GM19239 (cell line): ENCODE data around the gene ATXN1L.
A peak's percentile ranks its signal among the peaks of the same experiment; 100 is the strongest.
"Not testable (repeated sequence)": the region's sequence is repeated elsewhere in the genome, so short reads cannot be mapped to it uniquely, and the experiment has no call there.

ENCODE experiments used
- DNase-seq: peaks from one replicate; pipeline ENCODE4 v3.0.0; 2011; ENCODE audit warnings: low spot score; ENCODE audit not compliant: insufficient read length
- FAIRE-seq: peaks from 2 replicates; lab custom pipeline; 2011; peaks lifted over from hg19 to GRCh38; lab: Jason Lieb, UNC

The ATXN1L gene

DNA sequence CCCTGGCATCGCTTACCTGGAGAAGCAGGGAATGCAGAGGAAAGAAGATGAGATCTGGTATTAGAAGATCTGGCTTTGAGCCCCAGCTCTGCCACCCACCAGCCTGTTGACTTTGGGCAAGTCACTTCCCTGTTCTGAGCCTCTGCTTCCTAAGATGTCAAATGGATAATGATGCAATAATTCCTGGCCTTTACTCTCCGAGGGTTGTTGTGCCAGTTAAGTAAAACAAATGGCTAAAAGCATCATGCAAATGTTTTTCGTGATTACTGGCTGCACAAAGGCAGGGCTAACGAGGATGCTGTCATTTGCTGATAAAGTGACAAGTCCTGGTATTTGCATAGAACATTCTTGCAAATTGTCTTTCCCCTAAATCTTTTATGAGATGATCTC, 39.5 kb downstream of the ATXN1L start:
- FAIRE-seq (no peak), DNase-seq (no peak)

DNA sequence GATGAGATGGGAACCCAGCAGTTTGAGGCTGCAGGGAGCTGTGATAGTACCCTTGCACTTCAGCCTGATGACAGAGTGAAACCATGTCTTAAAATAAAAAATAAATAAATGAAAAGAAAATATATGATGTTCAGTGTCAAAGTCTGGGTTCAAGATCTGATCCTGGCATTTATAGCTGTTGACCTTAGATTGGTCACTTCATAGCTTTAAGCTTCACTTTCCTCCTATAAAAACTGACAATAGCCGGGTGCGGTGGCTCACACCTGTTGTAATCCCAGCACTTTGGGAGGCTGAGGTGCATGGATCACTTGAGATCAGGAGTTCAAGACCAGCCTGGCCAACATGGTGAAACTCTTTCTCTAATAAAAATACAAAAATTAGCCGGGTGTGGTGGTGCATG, 43.4 kb downstream of the ATXN1L start:
- FAIRE-seq = no peak

DNA sequence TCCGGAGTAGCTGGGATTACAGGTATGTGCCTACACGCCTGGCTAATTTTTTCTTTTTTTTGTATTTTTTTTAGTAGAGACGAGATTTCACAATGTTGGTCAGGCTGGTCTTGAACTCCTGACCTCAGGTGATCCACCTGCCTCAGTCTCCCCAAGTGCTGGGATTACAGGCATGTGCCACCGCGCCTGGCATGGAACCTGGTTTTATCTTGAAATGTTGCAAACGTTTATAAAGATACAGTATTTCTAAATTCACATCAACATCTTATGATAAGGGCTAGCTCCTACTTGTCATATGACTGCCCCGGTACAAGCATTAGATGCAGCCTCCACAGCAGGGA, 48.1 kb downstream of the ATXN1L start:
- DNase-seq (no peak), FAIRE-seq (no peak)

More for the DNA sequence above, 43.4 kb downstream of the ATXN1L start:
- no peak for DNase-seq

DNA sequence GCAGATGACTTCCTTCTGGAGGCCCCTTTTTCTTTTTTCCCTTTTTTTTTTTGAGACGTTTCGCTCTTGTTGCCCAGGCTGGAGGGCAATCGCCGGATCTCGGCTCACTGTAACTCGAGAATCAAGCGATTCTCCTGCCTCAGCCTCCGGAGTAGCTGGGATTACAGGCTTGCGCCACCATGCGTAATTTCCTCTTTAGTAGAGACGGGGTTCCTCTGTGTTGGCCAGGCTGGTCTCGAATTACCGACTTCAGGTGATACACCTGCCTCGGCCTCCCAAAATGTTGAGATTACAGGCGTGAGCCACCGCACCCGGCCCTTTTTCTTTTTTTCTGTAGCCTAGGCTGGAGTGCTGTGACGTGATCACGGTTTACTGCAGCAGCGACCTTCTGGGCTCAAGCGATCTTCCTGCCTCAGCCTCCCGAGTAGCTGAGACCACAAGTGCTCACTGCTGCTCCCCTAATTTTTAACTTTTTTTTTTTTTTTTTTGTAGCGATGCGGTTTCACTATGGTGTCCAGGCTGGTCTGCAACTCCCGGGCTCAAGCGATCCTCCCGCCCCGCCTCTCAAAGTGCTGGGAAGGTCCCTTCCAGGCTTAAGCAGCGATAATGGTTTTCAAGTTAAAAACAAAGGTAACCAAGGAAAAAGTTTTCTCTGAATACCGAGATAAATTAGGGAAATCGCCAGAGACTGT, 48.6 kb downstream of the ATXN1L start:
- peak; percentile 14 for FAIRE-seq
- no peak for DNase-seq

DNA sequence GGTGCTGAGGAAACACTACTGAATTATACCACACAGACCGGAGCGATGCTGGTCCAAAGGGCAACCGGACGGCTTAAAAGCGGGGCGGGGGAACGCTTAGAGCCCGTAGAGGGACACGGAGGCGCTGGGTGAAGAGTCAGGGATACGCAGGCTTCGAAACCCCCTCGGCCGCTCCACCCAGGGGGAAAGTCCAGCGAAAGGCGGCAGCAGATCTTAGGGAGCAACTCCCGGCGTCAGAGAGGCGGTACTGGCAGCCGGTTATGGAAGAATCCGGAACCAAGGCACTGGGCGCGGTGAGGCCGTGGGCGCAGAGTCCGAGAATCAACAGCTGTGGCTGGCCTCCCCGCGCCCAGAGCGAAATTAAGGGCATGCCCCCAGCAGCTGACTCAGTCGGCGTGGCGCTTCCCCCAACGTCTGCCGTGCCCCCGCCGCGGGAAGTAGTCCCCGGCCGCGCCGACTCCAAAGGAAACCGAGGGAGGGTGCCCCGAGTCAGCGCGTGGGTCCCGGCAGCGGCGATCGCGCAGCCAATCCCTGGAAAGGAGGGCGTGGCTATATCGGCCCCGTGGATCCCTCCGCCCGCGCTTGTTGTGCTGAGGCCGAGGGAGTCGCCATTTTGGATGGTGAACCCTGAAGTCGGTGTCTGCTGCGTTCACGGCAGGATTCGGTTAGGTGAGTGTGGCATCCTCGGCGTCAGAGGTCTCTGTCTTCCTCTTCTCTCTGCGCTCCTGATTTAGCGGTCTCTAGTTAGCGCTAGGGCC, 49.3 kb downstream of the ATXN1L start, which contains the start of gene IST1:
Gene IST1 (plus strand): TSS at position 611 of the 758 bp plus-strand sequence. CDS start 20,110 bp downstream, outside the sequence.
- FAIRE-seq (peak; percentile 90), DNase-seq (peak; percentile 91)

DNA sequence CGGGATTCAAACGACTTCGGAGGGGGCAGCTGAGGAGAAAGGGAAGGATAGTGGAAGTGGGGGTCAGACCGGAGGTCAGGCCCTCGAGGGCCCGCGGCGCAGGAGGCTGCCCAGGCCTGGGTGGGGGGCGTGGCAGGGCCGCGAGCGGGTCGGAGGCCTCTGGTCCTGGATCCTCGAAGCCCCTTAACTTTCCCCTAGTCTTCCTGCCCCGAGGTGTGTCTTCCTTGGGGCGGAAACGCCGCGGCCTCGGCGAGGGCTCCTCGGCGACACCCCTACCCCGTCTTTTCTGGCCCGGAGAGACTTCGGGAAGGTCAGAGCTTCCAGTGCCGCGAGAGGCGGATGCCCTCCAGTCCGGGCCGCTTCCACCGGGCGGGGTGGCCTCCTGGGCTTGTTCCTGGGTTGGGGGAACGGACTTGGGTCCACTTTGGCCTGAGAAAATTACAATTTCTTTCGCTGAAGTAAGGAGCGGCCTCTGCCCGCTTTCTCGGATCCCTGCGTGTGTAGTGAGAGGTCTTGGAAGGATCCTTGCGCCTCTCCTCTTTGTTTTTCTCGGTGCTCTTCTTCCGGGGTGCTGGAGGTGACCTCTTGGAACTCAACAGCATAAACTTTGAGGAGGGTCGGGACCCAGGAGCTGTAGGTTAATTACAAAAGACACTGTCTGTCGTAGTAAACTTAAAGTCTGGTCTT, 50.0 kb downstream of the ATXN1L start:
- DNase-seq (no peak), FAIRE-seq (peak; percentile 40)

DNA sequence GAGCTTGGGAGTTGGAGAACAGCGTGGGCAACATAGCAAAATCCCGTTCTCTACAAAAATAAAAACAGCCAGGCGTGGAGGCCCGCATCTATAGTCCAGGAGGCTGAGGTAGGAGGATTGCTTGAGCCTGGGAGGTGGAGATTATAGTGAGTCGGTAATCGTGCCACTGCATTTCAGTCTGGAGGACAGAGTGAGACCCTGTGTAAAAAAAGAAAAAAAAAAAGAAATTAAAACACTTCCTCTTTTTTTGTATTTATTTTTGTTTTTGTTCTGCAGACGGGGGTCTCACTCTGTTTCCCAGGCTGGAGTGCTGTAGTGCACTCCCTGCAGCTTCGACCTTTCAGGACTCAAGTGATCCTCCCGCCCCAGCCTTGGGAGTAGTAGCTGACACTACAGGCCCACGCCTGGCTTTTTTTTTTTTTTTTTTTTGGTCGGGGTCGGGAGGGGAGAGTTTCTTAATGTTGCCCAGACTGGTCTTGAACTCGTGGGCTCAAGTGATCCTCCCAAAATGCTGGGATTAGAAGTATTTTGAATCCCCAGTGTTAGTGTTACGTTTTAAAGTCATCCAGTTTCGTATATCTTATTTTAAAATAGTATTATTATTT, 51.1 kb downstream of the ATXN1L start:
- FAIRE-seq = no peak
- DNase-seq = no peak

DNA sequence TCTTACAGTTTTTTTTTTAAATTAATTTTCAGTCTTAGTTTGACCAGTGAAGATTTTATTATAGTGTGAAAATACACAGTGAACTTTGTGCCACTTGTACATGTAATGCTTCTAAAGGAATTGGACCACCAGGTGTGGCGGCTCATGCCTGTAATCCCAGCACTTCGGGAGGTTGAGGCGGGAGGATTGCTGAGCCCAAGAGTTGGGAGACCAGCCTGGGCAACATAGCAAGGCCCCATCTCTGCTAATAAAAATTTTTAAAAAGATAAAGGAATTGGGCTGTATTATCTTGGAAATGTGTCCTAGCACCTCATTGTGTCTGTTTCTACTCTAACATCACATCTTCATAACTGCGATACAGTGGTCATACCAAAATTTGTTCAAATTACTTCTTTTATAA, 53.4 kb downstream of the ATXN1L start:
- FAIRE-seq (no peak), DNase-seq (no peak)

DNA sequence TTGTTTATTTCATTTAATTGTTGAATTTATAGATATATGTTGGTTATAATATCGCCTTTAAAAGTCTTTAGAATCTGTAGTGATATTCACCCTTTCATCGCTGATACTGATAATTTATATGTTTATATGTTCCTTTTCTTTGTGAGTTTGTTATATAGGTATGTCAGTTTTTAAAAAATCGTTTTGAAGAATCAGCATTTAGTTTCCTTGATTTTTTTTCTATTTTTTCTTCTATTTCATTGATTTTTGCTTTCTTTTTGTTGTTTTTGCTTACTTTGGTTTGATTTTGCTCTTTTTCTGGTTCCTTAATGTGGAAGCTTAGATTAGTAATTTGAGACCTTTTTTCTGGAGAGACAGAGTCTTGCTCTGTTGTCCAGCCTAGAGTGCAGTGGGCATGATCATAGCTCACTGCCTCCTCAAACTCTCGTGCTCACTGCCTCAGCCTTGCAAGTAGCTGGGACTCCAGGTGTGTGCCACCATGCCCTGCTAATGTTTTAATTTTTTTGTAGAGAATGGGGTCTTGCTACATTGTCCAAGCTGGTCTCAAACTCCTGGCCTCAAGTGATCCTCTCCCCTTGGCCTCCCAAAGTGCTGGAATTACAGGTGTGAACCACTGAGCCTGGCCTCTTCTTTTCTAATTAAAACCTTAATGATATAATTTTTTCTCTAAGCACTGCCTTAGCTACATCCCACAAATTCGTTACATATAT, 57.0 kb downstream of the ATXN1L start:
- DNase-seq (no peak), FAIRE-seq (no peak)

DNA sequence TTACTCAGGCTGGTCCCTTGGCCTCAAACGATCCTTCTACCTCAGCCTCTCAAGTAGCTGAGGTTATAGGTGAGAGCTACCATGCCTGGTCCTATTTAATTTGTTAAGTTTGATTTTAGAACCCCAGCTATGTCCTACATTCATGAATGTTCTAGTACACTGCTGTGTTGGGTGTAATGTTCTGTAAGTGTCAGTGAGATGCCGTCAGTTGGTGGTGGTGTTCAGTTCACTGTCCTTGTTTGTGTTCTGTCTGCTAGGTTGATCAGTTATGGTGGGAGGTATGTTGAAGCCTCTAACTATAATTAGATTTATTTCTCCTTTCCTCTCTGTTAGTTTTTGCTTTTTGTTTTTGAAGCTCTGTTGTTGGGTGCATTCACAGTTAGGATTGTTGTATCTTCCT, 57.8 kb downstream of the ATXN1L start:
- DNase-seq = no peak
- no peak for FAIRE-seq

DNA sequence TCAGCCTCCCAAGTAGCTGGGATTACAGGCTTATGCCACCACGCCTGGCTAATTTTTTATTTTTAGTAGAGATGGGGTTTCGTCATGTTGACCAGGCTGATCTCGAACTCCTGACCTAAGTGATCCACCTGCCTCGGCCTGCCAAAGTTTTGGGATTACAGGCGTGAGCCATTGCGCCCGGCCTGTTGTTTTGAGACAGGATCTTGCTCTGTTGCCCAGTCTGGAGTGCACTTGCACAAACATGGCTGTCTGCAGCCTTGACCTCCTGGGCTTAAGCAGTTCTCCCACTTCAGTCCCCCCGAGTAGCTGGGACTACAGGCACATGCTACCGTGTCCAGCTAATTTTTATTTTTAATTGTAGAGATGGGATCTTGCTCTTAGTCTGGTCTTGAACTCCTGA, 58.5 kb downstream of the ATXN1L start:
- no peak for DNase-seq
- FAIRE-seq = no peak

DNA sequence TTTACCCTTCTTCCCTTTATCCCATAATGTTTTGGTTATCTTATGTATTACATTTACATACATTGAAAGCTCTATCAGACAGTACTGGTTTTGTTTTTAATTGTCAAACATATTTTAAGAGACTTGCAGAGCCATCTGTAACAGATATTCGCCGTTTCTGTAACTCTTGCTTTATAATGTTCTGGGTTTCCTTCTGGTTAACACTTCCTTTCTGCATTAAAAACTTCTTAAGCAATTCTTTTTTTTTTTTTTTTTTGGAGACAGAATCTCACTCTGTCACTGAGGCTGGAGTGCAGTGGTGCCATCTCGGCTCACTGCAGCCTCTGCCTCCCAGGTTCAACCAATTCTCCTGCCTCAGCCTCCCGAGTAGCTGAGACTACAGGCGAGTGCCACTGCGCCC, 60.0 kb downstream of the ATXN1L start:
- not testable (repeated sequence) for FAIRE-seq, DNase-seq
